Lung (tissue), 13 donors: ENCODE measurements around the gene TRIM75. TPM values are rescaled to one million over a fixed set of nuclear protein-coding genes. Genes with fewer than 3 reads are reported as not detected.

Source experiments
- ATAC-seq: fragments of 200-7000 bp; cut with Tn5 transposase; one replicate; pipeline ENCODE4 v1.9.1; 2020; ENCODE audit warnings: moderate number of reproducible peaks; ENCODE audit not compliant: insufficient read depth, low FRiP score
- DNase-seq, 3 donors: peaks; one replicate each; pipeline ENCODE4 v3.0.0-alpha.2; 2013 to 2017
- H3K27ac ChIP-seq, 2 donors: one replicate each; pipeline ENCODE4 v1.5.1; 2013; ENCODE audit warnings: mild to moderate bottlenecking in 2 of 2, moderate library complexity in 2 of 2, control low read depth in 1 of 2, inconsistent platforms in 1 of 2, low read depth in 1 of 2, low read length in 1 of 2
- H3K27me3 ChIP-seq, 3 donors: one replicate each; pipeline ENCODE4 v1.5.1; 2013; ENCODE audit warnings: low read length in 2 of 3; ENCODE audit not compliant: control insufficient read depth in 3 of 3, insufficient read depth in 3 of 3
- H3K36me3 ChIP-seq, 4 donors: one replicate each; pipeline ENCODE4 v1.5.1; 2013; ENCODE audit warnings: low read length in 4 of 4, mild to moderate bottlenecking in 1 of 4, moderate library complexity in 1 of 4; ENCODE audit not compliant: control insufficient read depth in 4 of 4, insufficient read depth in 4 of 4
- H3K4me1 ChIP-seq, 5 donors: one replicate each; pipeline ENCODE4 v1.5.1; 2013; ENCODE audit warnings: low read length in 5 of 5, mild to moderate bottlenecking in 2 of 5, moderate library complexity in 1 of 5; ENCODE audit not compliant: control insufficient read depth in 5 of 5, insufficient read depth in 5 of 5
- H3K4me3 ChIP-seq: one replicate; pipeline ENCODE4 v1.5.1; 2013; ENCODE audit warnings: mild to moderate bottlenecking, control low read depth, moderate library complexity
- H3K9ac ChIP-seq, 2 donors: one replicate each; pipeline ENCODE4 v1.5.1; 2013; ENCODE audit warnings: low read length in 2 of 2, control low read depth in 1 of 2; ENCODE audit not compliant: insufficient read depth in 1 of 2
- H3K9me3 ChIP-seq, 4 donors: one replicate each; pipeline ENCODE4 v1.5.1; 2013; ENCODE audit warnings: low read length in 3 of 4, mild to moderate bottlenecking in 1 of 4, moderate library complexity in 1 of 4; ENCODE audit not compliant: control insufficient read depth in 4 of 4, insufficient read depth in 3 of 4
- CTCF ChIP-seq: IDR thresholded peaks from 2 replicates; pipeline ENCODE4 v1.5.1; 2012; ENCODE audit warnings: mild to moderate bottlenecking; ENCODE audit errors: control extremely low read depth, extremely low read depth
- WGBS, 2 donors: extraction: QIAGEN DNeasy Blood & Tissue Kit; methylation state at CpG; one replicate each; pipeline ENCODE4 v1.1.7; 2013; 5-methylcytosine and 5-hydroxymethylcytosine counted together
- polyA plus RNA-seq, 2 donors: library from polyadenylated mRNA; stranded (reverse); fragments of 200-250 nt; gene quantifications; one replicate each; pipeline ENCODE4 v1.2.1, GENCODE V29; 2013
- small RNA-seq: library from RNA; depleted of rRNA; stranded (forward); fragments of <200 nt; gene quantifications from one replicate; pipeline ENCODE3, GENCODE V24; 2014; ENCODE audit warnings: low replicate concordance
- total RNA-seq, 2 donors: library from RNA; depleted of rRNA in 1 of 2; stranded (reverse); fragments of >200 nt in 1 of 2; gene quantifications; one replicate each; pipeline ENCODE4 v1.2.1, GENCODE V29; 2014 to 2021
- donor health status: control.
- donor health status: control.
- donor health status: Bipolar disorder and iron deficiency.
- donor health status: healthy.
- donor health status: DM: yes; HTN: yes; CAD: no.

The TRIM75 gene
- total and polyA plus RNA-seq, 4 donors, result not detected

GRCh38 chr4:165106518-165106917 lies 52.9 kb downstream of the TRIM75 start:
- no peak overlapping the region for H3K4me3 ChIP-seq
- H3K9me3 ChIP-seq, result no peaks in the 10 kb centered on the region
- peaks cover 4 to 6% (median 5%) of the 10 kb centered on the region in 4 donors for H3K36me3 ChIP-seq
- WGBS, 2 donors, result 96 to 100% methylated on average over 6 of the region's 6 CpGs
- no peak overlapping the region for H3K9ac ChIP-seq
- no peak overlapping the region for H3K27ac ChIP-seq
- peaks cover 0 to 2% (median 0%) of the 10 kb centered on the region in 5 donors for H3K4me1 ChIP-seq
- TF ChIP-seq CTCF, result no peak
- H3K27me3 ChIP-seq, result no peaks in the 10 kb centered on the region
- DNase-seq (no peak), ATAC-seq (no peak)

Small RNA genes within 50 kb of the gene (small RNA-seq; reads per million reads assigned to genes)
- not detected for gene AC106872.12

Other genes starting within 250 kb of the TRIM75 start
- not detected for gene APELA, start 176.7 kb upstream of the TRIM75 start, total RNA-seq
- gene APELA, start 176.7 kb upstream of the TRIM75 start, polyA plus RNA-seq, result under 1 TPM in 1 of 2 donors, not detected in 1; 0.35 TPM
- gene TRIM61, start 76.2 kb upstream of the TRIM75 start, total RNA-seq, result 1 to 10 TPM; 1.4 to 1.8 TPM
- gene TRIM61, start 76.2 kb upstream of the TRIM75 start, polyA plus RNA-seq, result 1 to 10 TPM in 1 of 2 donors, under 1 TPM in 1; 0.98 to 1.3 TPM
- gene TRIM60, start 21.9 kb upstream of the TRIM75 start, total RNA-seq, result not detected
- not detected for gene TRIM60, start 21.9 kb upstream of the TRIM75 start, polyA plus RNA-seq
- gene TMEM192, start 59.0 kb downstream of the TRIM75 start, total RNA-seq, result 10 to 100 TPM; 16.0 to 16.4 TPM
- 10 to 100 TPM in 1 of 2 donors, 1 to 10 TPM in 1; 8.9 to 14.3 TPM for gene TMEM192, start 59.0 kb downstream of the TRIM75 start, polyA plus RNA-seq
- gene KLHL2, start 153.7 kb downstream of the TRIM75 start, total RNA-seq, result 10 to 100 TPM; 25.0 to 43.0 TPM
- 10 to 100 TPM; 17.3 to 42.5 TPM for gene KLHL2, start 153.7 kb downstream of the TRIM75 start, polyA plus RNA-seq